B cell (primary cell): ENCODE data around the gene PUM2. TPM values are rescaled to one million over a fixed set of nuclear protein-coding genes. Genes with fewer than 3 reads are reported as not detected.

Source experiments
- ATAC-seq: fragments of 200-7000 bp; cut with Tn5 transposase; one replicate; pipeline ENCODE4 v1.10.0; 2021; ENCODE audit warnings: low read depth, mild to moderate bottlenecking, moderate number of reproducible peaks, moderate library complexity
- CTCF ChIA-PET: fragments of 350-600 bp; sonication (Branson Sonifier 250); formaldehyde crosslinking; loops from one replicate; lab custom pipeline; 2021; ENCODE audit warnings: antibody characterized with exemption, inconsistent platforms; lab: Charles Lee
- POLR2A ChIA-PET: fragments of 350-600 bp; sonication (Branson Sonifier 250); formaldehyde crosslinking; loops from one replicate; lab custom pipeline; 2021; ENCODE audit warnings: antibody characterized with exemption; lab: Charles Lee
- DNase-seq: peaks from one replicate; pipeline ENCODE4 v3.0.0; 2013
- H2AFZ ChIP-seq: 2 replicates; pipeline ENCODE4 v1.6.1; 2012; ENCODE audit warnings: mild to moderate bottlenecking, low read depth, low read length; ENCODE audit not compliant: insufficient read depth, poor library complexity, severe bottlenecking
- H3K27ac ChIP-seq, 2 donors: 1 replicate in 1 of 2; 2 replicates in 1 of 2; pipeline ENCODE4 v1.5.1; 2012 to 2013; ENCODE audit warnings: low read length in 2 of 2, mild to moderate bottlenecking in 2 of 2, moderate library complexity in 1 of 2
- H3K27me3 ChIP-seq, 4 experiments: fragments of 200-600 bp in 1 of 4; sonication (generic) in 1 of 4; replicated peaks in 1 of 4; 1 replicate in 2 of 4; 2 replicates in 2 of 4; pipeline versions ENCODE4 v1.6.1 to v1.7.0; 2013 to 2016; ENCODE audit warnings: low read length in 3 of 4, mild to moderate bottlenecking in 2 of 4, mixed read lengths in 1 of 4, moderate library complexity in 1 of 4; ENCODE audit not compliant: insufficient read depth in 4 of 4, control insufficient read depth in 3 of 4; ENCODE audit errors: control extremely low read depth in 1 of 4
- H3K36me3 ChIP-seq, 2 experiments: replicated peaks in 1 of 2; 1 replicate in 1 of 2; 2 replicates in 1 of 2; pipeline versions ENCODE4 v1.6.1 to v1.7.1; 2013; ENCODE audit warnings: low read length in 1 of 2; ENCODE audit not compliant: insufficient read depth in 2 of 2, control insufficient read depth in 1 of 2; ENCODE audit errors: control extremely low read depth in 1 of 2, extremely low read depth in 1 of 2
- H3K4me1 ChIP-seq, 2 donors: fragments of 200-600 bp in 1 of 2; sonication (generic) in 1 of 2; 1 replicate in 1 of 2; 2 replicates in 1 of 2; pipeline versions ENCODE4 v1.5.1 to v1.6.1; 2013 to 2017; ENCODE audit warnings: low read length in 2 of 2; ENCODE audit not compliant: control insufficient read depth in 2 of 2, insufficient read depth in 2 of 2
- H3K4me2 ChIP-seq: replicated peaks from 2 replicates; pipeline ENCODE3; 2012; ENCODE audit warnings: mild to moderate bottlenecking, low read depth, low read length; ENCODE audit not compliant: poor library complexity, severe bottlenecking
- H3K4me3 ChIP-seq, 5 experiments: fragments of 200-600 bp in 1 of 5; sonication (generic) in 1 of 5; 1 replicate in 3 of 5; 2 replicates in 2 of 5; pipeline versions ENCODE4 v1.5.1 to v1.7.0; 2011 to 2016; ENCODE audit warnings: low read length in 4 of 5, mild to moderate bottlenecking in 4 of 5, low read depth in 2 of 5, control low read depth in 1 of 5, moderate library complexity in 1 of 5; ENCODE audit not compliant: insufficient read depth in 1 of 5; ENCODE audit errors: control extremely low read depth in 1 of 5, extremely low read depth in 1 of 5
- H3K79me2 ChIP-seq: fragments of 200-600 bp; sonication (generic); one replicate; pipeline ENCODE4 v1.6.0; 2016; ENCODE audit warnings: low read length; ENCODE audit not compliant: control insufficient read depth, insufficient read depth
- H3K9ac ChIP-seq: fragments of 200-600 bp; sonication (generic); 2 replicates; pipeline ENCODE4 v1.6.1; 2017; ENCODE audit warnings: mild to moderate bottlenecking, low read length, moderate library complexity
- H3K9me3 ChIP-seq, 3 donors: one replicate each; pipeline versions ENCODE4 v1.6.1 to v1.7.1; 2013; ENCODE audit warnings: low read length in 2 of 3; ENCODE audit not compliant: control insufficient read depth in 2 of 3, insufficient read depth in 1 of 3; ENCODE audit errors: control extremely low read depth in 1 of 3
- H4K20me1 ChIP-seq: 2 replicates; pipeline ENCODE4 v1.6.0; 2012; ENCODE audit warnings: mild to moderate bottlenecking, low read length; ENCODE audit not compliant: insufficient read depth, control insufficient read depth, poor library complexity, severe bottlenecking
- H3K27ac Mint-ChIP-seq: one replicate; pipeline ENCODE4 v1.8.0; 2021; ENCODE audit warnings: mixed read lengths
- H3K27me3 Mint-ChIP-seq: one replicate; pipeline ENCODE4 v1.8.0; 2021; ENCODE audit warnings: mixed read lengths
- H3K4me1 Mint-ChIP-seq: one replicate; pipeline ENCODE4 v1.8.0; 2021; ENCODE audit warnings: mixed read lengths
- H3K4me3 Mint-ChIP-seq: one replicate; pipeline ENCODE4 v1.8.0; 2021; ENCODE audit warnings: mixed read lengths
- H3K9me3 Mint-ChIP-seq: one replicate; pipeline ENCODE4 v1.8.0; 2022; ENCODE audit warnings: mixed read lengths; ENCODE audit not compliant: insufficient read depth
- CTCF ChIP-seq: fragments of 200-600 bp; IDR thresholded peaks from one replicate; pipeline ENCODE4 v1.8.0; 2022; ENCODE audit warnings: antibody characterized with exemption, mild to moderate bottlenecking
- EZH2 ChIP-seq: IDR thresholded peaks from 2 replicates; pipeline ENCODE4 v1.6.1; 2012; ENCODE audit warnings: borderline replicate concordance, low read depth, mild to moderate bottlenecking, moderate library complexity, low read length; ENCODE audit not compliant: insufficient read depth, poor library complexity, severe bottlenecking
- WGBS: methylation state at CpG from one replicate; pipeline ENCODE4 v1.1.5; 2013; ENCODE audit warnings: missing lambda C conversion rate; ENCODE audit not compliant: insufficient coverage; 5-methylcytosine and 5-hydroxymethylcytosine counted together
- intact Hi-C: fragments of 100-400 bp; cut with micrococcal nuclease; formaldehyde crosslinking; loops from one replicate; pipeline ENCODE4 v1.10.0; 2022
- polyA plus RNA-seq: library from polyadenylated mRNA; depleted of rRNA; stranded (reverse); fragments of >200 nt; gene quantifications from 2 replicates; pipeline ENCODE4 v1.2.3, GENCODE V29; 2012
- total RNA-seq, 2 donors: library from RNA; stranded (reverse); fragments of 120-200 nt in 1 of 2; gene quantifications; 1 replicate in 1 of 2; 2 replicates in 1 of 2; pipeline versions ENCODE4 v1.2.3 to v1.2.4, GENCODE V29; 2013 to 2022

PUM2 gene
- total and polyA plus RNA-seq, 2 donors (not counting 1 experiment from before 2014, with no cell fraction given): 21.1 to 151 TPM

GRCh38 chr2:20212459-20212870, 138.2 kb downstream of the PUM2 start:
- no peak overlapping the region for H3K27ac ChIP-seq
- no peak for ATAC-seq
- Mint-ChIP-seq H3K27me3 (no peaks in the 10 kb centered on the region), H3K4me1 (peaks cover 2% of the 10 kb centered on the region), H3K4me3 (no peak overlapping the region), H3K9me3 (no peaks in the 10 kb centered on the region), H3K27ac (no peak overlapping the region)
- no peaks in the 10 kb centered on the region for H4K20me1 ChIP-seq
- intact Hi-C loops: no loop called here
- no peaks in the 10 kb centered on the region for H3K9me3 ChIP-seq
- H2AFZ ChIP-seq: no peak overlapping the region
- no peaks in the 10 kb centered on the region for H3K36me3 ChIP-seq
- H3K4me1 ChIP-seq: no peaks in the 10 kb centered on the region
- 57% methylated on average over 10 of the region's 11 CpGs for WGBS
- no peak overlapping the region for H3K9ac ChIP-seq
- no peak overlapping the region for H3K4me3 ChIP-seq
- TF ChIP-seq CTCF (no peak), EZH2 (no peak)
- H3K79me2 ChIP-seq: no peaks in the 10 kb centered on the region
- ChIA-PET POLR2A (no interaction called here), CTCF (no interaction called here)
- H3K27me3 ChIP-seq: peaks cover 0 to 2% (median 0%) of the 10 kb centered on the region in 4 experiments
- no peak for DNase-seq
- no peak overlapping the region for H3K4me2 ChIP-seq

- H3K27me3 ChIP-seq: no peaks in the 10 kb centered on the region
- no peak overlapping the region for H3K27ac Mint-ChIP-seq
- no peaks in the 10 kb centered on the region for H3K36me3 ChIP-seq
- peaks cover 5% of the 10 kb centered on the region for H3K4me1 Mint-ChIP-seq
- no peaks in the 10 kb centered on the region for H3K9me3 ChIP-seq
- 89% methylated on average over 13 of the region's 14 CpGs for WGBS
- no peaks in the 10 kb centered on the region for H3K4me1 ChIP-seq
- ChIA-PET CTCF (no interaction called here), POLR2A (no interaction called here)
- H3K27ac ChIP-seq: no peak overlapping the region
- no peak overlapping the region for H3K4me3 Mint-ChIP-seq
- TF ChIP-seq CTCF (no peak), EZH2 (no peak)
- ATAC-seq: no peak
- no peak overlapping the region for H3K4me3 ChIP-seq
- H2AFZ ChIP-seq: no peak overlapping the region
- H3K9ac ChIP-seq: no peak overlapping the region
- H3K4me2 ChIP-seq: no peak overlapping the region
- no peak for DNase-seq
- no peaks in the 10 kb centered on the region for H3K9me3 Mint-ChIP-seq
- no peaks in the 10 kb centered on the region for H4K20me1 ChIP-seq
- no peaks in the 10 kb centered on the region for H3K27me3 Mint-ChIP-seq
- intact Hi-C loops: no loop called here
- no peaks in the 10 kb centered on the region for H3K79me2 ChIP-seq
Observed at GRCh38 chr2:20211860-20212458, 138.7 kb downstream of the PUM2 start.
